SJCRH30 (cell line): Measurements from ENCODE around the gene DEFB132. TPM values are rescaled to one million over a fixed set of nuclear protein-coding genes. Genes with fewer than 3 reads are reported as not detected.
"Not testable (repeated sequence)": the region's sequence is repeated elsewhere in the genome, so short reads cannot be mapped to it uniquely, and the experiment has no call there.

Experiments used
- DNase-seq, 2 experiments: peaks; one replicate each; pipeline ENCODE4 v3.0.0-alpha.2; 2015 to 2020
- H3K27ac ChIP-seq: fragments of 250-450 bp; sonication (Bioruptor Pico); 2 replicates; pipeline ENCODE4 v1.5.1; 2020; ENCODE audit warnings: mild to moderate bottlenecking, moderate library complexity
- H3K27me3 ChIP-seq: fragments of 250-450 bp; sonication (Bioruptor Pico); 2 replicates; pipeline ENCODE4 v1.5.1; 2020; ENCODE audit warnings: mild to moderate bottlenecking, moderate library complexity
- H3K36me3 ChIP-seq: fragments of 250-450 bp; sonication (Bioruptor Pico); 2 replicates; pipeline ENCODE4 v1.5.1; 2020; ENCODE audit warnings: mild to moderate bottlenecking, moderate library complexity
- H3K4me1 ChIP-seq: fragments of 250-450 bp; sonication (Bioruptor Pico); 2 replicates; pipeline ENCODE4 v1.5.1; 2020; ENCODE audit warnings: mild to moderate bottlenecking, moderate library complexity
- H3K4me3 ChIP-seq: fragments of 250-450 bp; sonication (Bioruptor Pico); 2 replicates; pipeline ENCODE4 v1.5.1; 2020; ENCODE audit warnings: mild to moderate bottlenecking, moderate library complexity
- H3K9me3 ChIP-seq: fragments of 250-450 bp; sonication (Bioruptor Pico); replicated peaks from 2 replicates; pipeline ENCODE4 v1.5.1; 2020; ENCODE audit warnings: mild to moderate bottlenecking, moderate library complexity
- total RNA-seq: library from RNA; depleted of rRNA; stranded (reverse); fragments of >200 nt; shearing (Covaris generic); gene quantifications from 2 replicates; pipeline ENCODE4 v1.2.3, GENCODE V29; 2014

The DEFB132 gene
- total RNA-seq, 1 experiment from 2014 or later, result not detected

GRCh38 chr20:242905-243304, 14.6 kb upstream of the DEFB132 start:
- H3K27me3 ChIP-seq, result peaks cover 11% of the 10 kb centered on the region; the same call in 1 of the 2 replicates
- H3K4me3 ChIP-seq, result no peak overlapping the region
- no peaks in the 10 kb centered on the region for H3K36me3 ChIP-seq
- no peak for DNase-seq
- H3K27ac ChIP-seq, result no peak overlapping the region
- H3K4me1 ChIP-seq, result no peaks in the 10 kb centered on the region
- H3K9me3 ChIP-seq, result 0 out of 2 replicates have a peak, but pooled peaks cover 4% of the 10 kb centered on the region

- H3K27me3 ChIP-seq, result 0 out of 2 replicates have a peak, but pooled peaks cover 3% of the 10 kb centered on the region
- H3K9me3 ChIP-seq, result 0 out of 2 replicates have a peak, but pooled peaks cover 4% of the 10 kb centered on the region
- no peaks in the 10 kb centered on the region for H3K36me3 ChIP-seq
- no peak overlapping the region for H3K27ac ChIP-seq
- no peak for DNase-seq
- no peaks in the 10 kb centered on the region for H3K4me1 ChIP-seq
- no peak overlapping the region for H3K4me3 ChIP-seq
Observed at GRCh38 chr20:251354-251753, 6.2 kb upstream of the DEFB132 start.

- DNase-seq, result no peak
- H3K27me3 ChIP-seq, result 0 out of 2 replicates have a peak, but pooled peaks cover 3% of the 10 kb centered on the region
Observed at GRCh38 chr20:252801-253200, 4.7 kb upstream of the DEFB132 start.

GRCh38 chr20:253447-253846, 4.1 kb upstream of the DEFB132 start:
- H3K4me1 ChIP-seq, H3K27me3 ChIP-seq, H3K36me3 ChIP-seq, H3K9me3 ChIP-seq, H3K27ac ChIP-seq, H3K4me3 ChIP-seq, DNase-seq: not testable (repeated sequence)

More at GRCh38 chr20:252801-253200, 4.7 kb upstream of the DEFB132 start:
- Histone ChIP-seq H3K27ac (no peak overlapping the region), H3K9me3 (no peaks in the 10 kb centered on the region), H3K36me3 (no peaks in the 10 kb centered on the region), H3K4me3 (no peak overlapping the region), H3K4me1 (no peaks in the 10 kb centered on the region)

GRCh38 chr20:258269-258858, 840 bp downstream of the DEFB132 start:
- Histone ChIP-seq H3K36me3 (no peaks in the 10 kb centered on the region), H3K9me3 (no peaks in the 10 kb centered on the region), H3K4me3 (no peak overlapping the region), H3K27ac (no peak overlapping the region), H3K27me3 (peaks cover 8% of the 10 kb centered on the region), H3K4me1 (no peaks in the 10 kb centered on the region)
- DNase-seq, result no peak

- no peak overlapping the region for H3K27ac ChIP-seq
- H3K9me3 ChIP-seq, result no peaks in the 10 kb centered on the region
- peaks cover 8% of the 10 kb centered on the region for H3K27me3 ChIP-seq
- H3K36me3 ChIP-seq, result no peaks in the 10 kb centered on the region
- H3K4me3 ChIP-seq, result no peak overlapping the region
- DNase-seq, result peak; percentile 13 to 31
- no peaks in the 10 kb centered on the region for H3K4me1 ChIP-seq
Observed at GRCh38 chr20:258963-259362, 1.4 kb downstream of the DEFB132 start.

- H3K4me3 ChIP-seq, result no peak overlapping the region
- H3K9me3 ChIP-seq, result no peaks in the 10 kb centered on the region
- no peak for DNase-seq
- no peak overlapping the region for H3K27ac ChIP-seq
- peaks cover 8% of the 10 kb centered on the region for H3K27me3 ChIP-seq
- no peaks in the 10 kb centered on the region for H3K36me3 ChIP-seq
- H3K4me1 ChIP-seq, result no peaks in the 10 kb centered on the region
Observed at GRCh38 chr20:259981-260380, 2.5 kb downstream of the DEFB132 start.

- no peaks in the 10 kb centered on the region for H3K9me3 ChIP-seq
- no peak overlapping the region for H3K27ac ChIP-seq
- no peaks in the 10 kb centered on the region for H3K36me3 ChIP-seq
- H3K4me3 ChIP-seq, result no peak overlapping the region
- no peak for DNase-seq
- H3K27me3 ChIP-seq, result peaks cover 17% of the 10 kb centered on the region
- no peaks in the 10 kb centered on the region for H3K4me1 ChIP-seq
Observed at GRCh38 chr20:263701-264100, 6.2 kb downstream of the DEFB132 start.

GRCh38 chr20:266596-267562, 9.4 kb downstream of the DEFB132 start:
- no peaks in the 10 kb centered on the region for H3K4me1 ChIP-seq
- DNase-seq, result peak; percentile 85 to 89
- peak overlapping the region; percentile 54 for H3K4me3 ChIP-seq
- no peaks in the 10 kb centered on the region for H3K36me3 ChIP-seq
- no peaks in the 10 kb centered on the region; the same call in 1 of the 2 replicates for H3K9me3 ChIP-seq
- peaks cover 15% of the 10 kb centered on the region for H3K27me3 ChIP-seq
- no peak overlapping the region for H3K27ac ChIP-seq

GRCh38 chr20:270517-270916, 13.0 kb downstream of the DEFB132 start:
- Histone ChIP-seq H3K27me3 (peaks cover 4% of the 10 kb centered on the region; the same call in 1 of the 2 replicates), H3K4me3 (no peak overlapping the region), H3K27ac (no peak overlapping the region), H3K36me3 (no peaks in the 10 kb centered on the region), H3K4me1 (no peaks in the 10 kb centered on the region), H3K9me3 (no peaks in the 10 kb centered on the region; the same call in 1 of the 2 replicates)
- DNase-seq, result no peak

GRCh38 chr20:271069-271468, 13.5 kb downstream of the DEFB132 start:
- Histone ChIP-seq H3K27ac (no peak overlapping the region), H3K36me3 (no peaks in the 10 kb centered on the region), H3K27me3 (no peaks in the 10 kb centered on the region), H3K4me1 (no peaks in the 10 kb centered on the region), H3K9me3 (no peaks in the 10 kb centered on the region; the same call in 1 of the 2 replicates), H3K4me3 (no peak overlapping the region)
- no peak for DNase-seq

- DNase-seq, result no peak
- no peak overlapping the region for H3K4me3 ChIP-seq
- no peaks in the 10 kb centered on the region; the same call in 1 of the 2 replicates for H3K9me3 ChIP-seq
- no peak overlapping the region for H3K27ac ChIP-seq
- H3K36me3 ChIP-seq, result no peaks in the 10 kb centered on the region
- H3K4me1 ChIP-seq, result no peaks in the 10 kb centered on the region
- H3K27me3 ChIP-seq, result no peaks in the 10 kb centered on the region
Observed at GRCh38 chr20:271528-271927, 14.0 kb downstream of the DEFB132 start.

- peak; percentile 22 to 56 for DNase-seq
- H3K27me3 ChIP-seq, result no peaks in the 10 kb centered on the region
- H3K36me3 ChIP-seq, result no peaks in the 10 kb centered on the region
- H3K4me1 ChIP-seq, result no peaks in the 10 kb centered on the region
- H3K9me3 ChIP-seq, result no peaks in the 10 kb centered on the region; the same call in 1 of the 2 replicates
- no peak overlapping the region for H3K27ac ChIP-seq
- no peak overlapping the region for H3K4me3 ChIP-seq
Observed at GRCh38 chr20:272718-273117, 15.2 kb downstream of the DEFB132 start.

- Histone ChIP-seq H3K36me3 (no peaks in the 10 kb centered on the region), H3K4me3 (no peak overlapping the region), H3K27me3 (no peaks in the 10 kb centered on the region), H3K9me3 (no peaks in the 10 kb centered on the region; the same call in 1 of the 2 replicates), H3K4me1 (no peaks in the 10 kb centered on the region), H3K27ac (no peak overlapping the region)
- DNase-seq, result no peak
Observed at GRCh38 chr20:273884-274283, 16.4 kb downstream of the DEFB132 start.

GRCh38 chr20:275791-276190, 18.3 kb downstream of the DEFB132 start:
- H3K4me3 ChIP-seq, result no peak overlapping the region

More at GRCh38 chr20:275791-276190, 18.3 kb downstream of the DEFB132 start:
- no peaks in the 10 kb centered on the region for H3K4me1 ChIP-seq
- no peaks in the 10 kb centered on the region; the same call in 1 of the 2 replicates for H3K9me3 ChIP-seq
- H3K27ac ChIP-seq, result no peak overlapping the region
- H3K27me3 ChIP-seq, result no peaks in the 10 kb centered on the region
- H3K36me3 ChIP-seq, result no peaks in the 10 kb centered on the region
- DNase-seq, result no peak
